Hepatocyte (in vitro differentiated cells): ENCODE results near the gene CACNA2D4. TPM values are rescaled to one million over a fixed set of nuclear protein-coding genes. Genes with fewer than 3 reads are reported as not detected.

Source experiments
- DNase-seq: peaks from one replicate; pipeline ENCODE4 v3.0.0-alpha.2; 2016; ENCODE audit warnings: low spot score
- H2AFZ ChIP-seq: fragments of 200-600 bp; sonication (generic); 2 replicates; pipeline ENCODE4 v1.6.0; 2016; ENCODE audit warnings: antibody characterized with exemption, mild to moderate bottlenecking
- H3K27ac ChIP-seq: fragments of 200-600 bp; sonication (generic); 2 replicates; pipeline ENCODE4 v1.5.1; 2016; ENCODE audit warnings: mild to moderate bottlenecking
- H3K27me3 ChIP-seq: fragments of 200-600 bp; sonication (generic); 2 replicates; pipeline ENCODE4 v1.6.1; 2016
- H3K36me3 ChIP-seq: fragments of 200-600 bp; sonication (generic); replicated peaks from 2 replicates; pipeline ENCODE4 v1.5.1; 2016; ENCODE audit warnings: low read depth; ENCODE audit not compliant: insufficient read depth
- H3K4me1 ChIP-seq: fragments of 200-600 bp; sonication (generic); 2 replicates; pipeline ENCODE4 v1.5.1; 2016; ENCODE audit warnings: mild to moderate bottlenecking, moderate library complexity; ENCODE audit not compliant: insufficient read depth
- H3K4me2 ChIP-seq: fragments of 200-600 bp; sonication (generic); 2 replicates; pipeline ENCODE4 v1.6.0; 2016
- H3K4me3 ChIP-seq: fragments of 200-600 bp; sonication (generic); 2 replicates; pipeline ENCODE4 v1.5.1; 2016; ENCODE audit warnings: mild to moderate bottlenecking
- H3K79me2 ChIP-seq: fragments of 200-600 bp; sonication (generic); 2 replicates; pipeline ENCODE4 v1.6.0; 2017; ENCODE audit warnings: mild to moderate bottlenecking
- H3K9me2 ChIP-seq: fragments of 200-600 bp; sonication (generic); replicated peaks from 2 replicates; pipeline ENCODE4 v1.6.0; 2017; ENCODE audit warnings: mild to moderate bottlenecking; ENCODE audit not compliant: insufficient read depth
- H3K9me3 ChIP-seq: fragments of 200-600 bp; sonication (generic); 2 replicates; pipeline ENCODE4 v1.5.1; 2016; ENCODE audit warnings: low read depth, mild to moderate bottlenecking
- H4K20me1 ChIP-seq: fragments of 200-600 bp; sonication (generic); 2 replicates; pipeline ENCODE4 v1.6.0; 2016; ENCODE audit warnings: mild to moderate bottlenecking; ENCODE audit not compliant: insufficient read depth, poor library complexity, severe bottlenecking
- CTCF ChIP-seq: fragments of 200-600 bp; sonication (generic); IDR thresholded peaks from 2 replicates; pipeline ENCODE4 v1.5.1; 2016; ENCODE audit warnings: antibody characterized with exemption, mild to moderate bottlenecking; ENCODE audit not compliant: poor library complexity
- EZH2 ChIP-seq: fragments of 200-600 bp; sonication (generic); IDR thresholded peaks from 2 replicates; pipeline ENCODE4 v1.6.1; 2016; ENCODE audit warnings: antibody characterized with exemption, mild to moderate bottlenecking, borderline replicate concordance
- EZH2phosphoT487 ChIP-seq: fragments of 200-600 bp; sonication (generic); IDR thresholded peaks from one replicate; pipeline ENCODE4 v1.6.1; 2018; ENCODE audit warnings: antibody characterized with exemption, mild to moderate bottlenecking, low read depth, moderate library complexity; ENCODE audit not compliant: unreplicated experiment, severe bottlenecking
- WGBS: methylation state at CpG from one replicate; pipeline ENCODE4 v1.1.6; 2016; ENCODE audit warnings: low lambda C conversion rate; ENCODE audit errors: missing lambda C conversion rate; 5-methylcytosine and 5-hydroxymethylcytosine counted together
- polyA plus RNA-seq: library from polyadenylated mRNA; unstranded; fragments of >200 nt; fragmentation: Nextera tagmentation; extraction: Ambion mirVana; gene quantifications from 2 replicates; pipeline ENCODE4 v1.2.1, GENCODE V29; 2016
- total RNA-seq: library from RNA; depleted of rRNA; stranded (reverse); fragments of >200 nt; gene quantifications from 2 replicates; pipeline ENCODE4 v1.2.3, GENCODE V29; 2014

The CACNA2D4 gene
- total and polyA plus RNA-seq, 2 experiments from 2014 or later: 1.3 to 2.1 TPM

- Histone ChIP-seq H4K20me1 (peaks cover 8% of the 10 kb centered on the region), H3K27me3 (no peaks in the 10 kb centered on the region), H3K4me3 (no peak overlapping the region), H3K79me2 (peaks cover 82% of the 10 kb centered on the region), H2AFZ (no peak overlapping the region), H3K9me3 (no peaks in the 10 kb centered on the region), H3K4me1 (peaks cover 15% of the 10 kb centered on the region), H3K36me3 (no peaks in the 10 kb centered on the region), H3K4me2 (peak overlapping the region; percentile 15), H3K9me2 (no peaks in the 10 kb centered on the region), H3K27ac (peak overlapping the region; percentile 24)
- TF ChIP-seq CTCF (no peak), EZH2phosphoT487 (no peak), EZH2 (no peak)
- no peak for DNase-seq
- WGBS: 73% methylated on average over 1 of the region's 1 CpG
Measured at GRCh38 chr12:1767407-1768090, 150.9 kb downstream of the CACNA2D4 start.

- H2AFZ ChIP-seq: no peak overlapping the region
- no peaks in the 10 kb centered on the region for H3K9me3 ChIP-seq
- H3K4me2 ChIP-seq: no peak overlapping the region
- peaks cover 10% of the 10 kb centered on the region for H4K20me1 ChIP-seq
- H3K36me3 ChIP-seq: no peaks in the 10 kb centered on the region
- no peak overlapping the region for H3K27ac ChIP-seq
- H3K27me3 ChIP-seq: no peaks in the 10 kb centered on the region
- no peaks in the 10 kb centered on the region for H3K9me2 ChIP-seq
- no peak for DNase-seq
- H3K79me2 ChIP-seq: peaks cover 80% of the 10 kb centered on the region
- no peak for TF ChIP-seq EZH2
- TF ChIP-seq EZH2phosphoT487: no peak
- no peak for TF ChIP-seq CTCF
- no peak overlapping the region for H3K4me3 ChIP-seq
- 57% methylated on average over 1 of the region's 1 CpG for WGBS
- H3K4me1 ChIP-seq: peaks cover 15% of the 10 kb centered on the region
Measured at GRCh38 chr12:1766110-1766509, 152.3 kb downstream of the CACNA2D4 start.

GRCh38 chr12:1763153-1763552 lies 155.3 kb downstream of the CACNA2D4 start:
- H3K9me3 ChIP-seq: no peaks in the 10 kb centered on the region
- H3K27ac ChIP-seq: no peak overlapping the region
- H4K20me1 ChIP-seq: peaks cover 10% of the 10 kb centered on the region
- no peaks in the 10 kb centered on the region for H3K36me3 ChIP-seq
- H3K4me2 ChIP-seq: no peak overlapping the region
- no peak for DNase-seq
- 79% methylated on average over 2 of the region's 2 CpGs for WGBS
- H3K9me2 ChIP-seq: no peaks in the 10 kb centered on the region
- peaks cover 75% of the 10 kb centered on the region for H3K79me2 ChIP-seq
- TF ChIP-seq EZH2 (no peak), CTCF (no peak), EZH2phosphoT487 (no peak)
- H3K4me3 ChIP-seq: no peak overlapping the region
- peaks cover 18% of the 10 kb centered on the region for H3K4me1 ChIP-seq
- H3K27me3 ChIP-seq: no peaks in the 10 kb centered on the region
- no peak overlapping the region for H2AFZ ChIP-seq
